HL-60 (cell line): ENCODE data around the gene KXD1.
A peak's percentile ranks its signal among the peaks of the same experiment; 100 is the strongest.

Experiments
- DNase-seq, 2 experiments: peaks; one replicate each; pipeline ENCODE4 v3.0.0-alpha.2; 2010 to 2020; ENCODE audit warnings: low read depth in 1 of 2, low spot score in 1 of 2
- H3K27ac ChIP-seq: fragments of 250-450 bp; sonication (Bioruptor Pico); replicated peaks from 2 replicates; pipeline ENCODE4 v1.5.1; 2020; ENCODE audit warnings: mild to moderate bottlenecking, moderate library complexity
- H3K27me3 ChIP-seq: fragments of 250-450 bp; sonication (Bioruptor Pico); 2 replicates; pipeline ENCODE4 v1.5.1; 2021; ENCODE audit warnings: mild to moderate bottlenecking, moderate library complexity; ENCODE audit not compliant: insufficient read depth, poor library complexity, severe bottlenecking
- H3K4me3 ChIP-seq: replicated peaks from 2 replicates; pipeline ENCODE4 v1.5.1; 2011; ENCODE audit warnings: mild to moderate bottlenecking, control low read depth, low read length; ENCODE audit not compliant: insufficient read depth
- CTCF ChIP-seq: IDR thresholded peaks from one replicate; pipeline ENCODE4 v1.5.1; 2011; ENCODE audit warnings: low read length, control low read depth, inconsistent platforms; ENCODE audit not compliant: insufficient read depth
- GABPA ChIP-seq: IDR thresholded peaks from 2 replicates; pipeline ENCODE4 v1.6.1; 2012; ENCODE audit warnings: low read depth
- POLR2AphosphoS5 ChIP-seq: IDR thresholded peaks from 2 replicates; pipeline ENCODE4 v1.6.1; 2012; ENCODE audit warnings: low read depth
- REST ChIP-seq: IDR thresholded peaks from 2 replicates; pipeline ENCODE4 v1.6.1; 2012; ENCODE audit warnings: low read depth; ENCODE audit not compliant: insufficient replicate concordance
- SPI1 ChIP-seq: IDR thresholded peaks from 2 replicates; pipeline ENCODE4 v1.6.1; 2012; ENCODE audit warnings: low read depth, mild to moderate bottlenecking, borderline replicate concordance

KXD1 gene

GRCh38 chr19:18558604-18559003 lies 934 bp downstream of the KXD1 start:
- Histone ChIP-seq H3K4me3 (peak overlapping the region; percentile 91), H3K27ac (peak overlapping the region; percentile 68), H3K27me3 (no peaks in the 10 kb centered on the region)
- TF ChIP-seq GABPA: no peak
- no peak for TF ChIP-seq REST
- no peak for TF ChIP-seq CTCF
- TF ChIP-seq POLR2AphosphoS5: no peak
- peak; percentile 24; the same call in 1 of the 2 replicates for TF ChIP-seq SPI1
- DNase-seq: peak in 1 of 2 experiments; percentile 27

- DNase-seq: no peak
- Histone ChIP-seq H3K27me3 (no peaks in the 10 kb centered on the region), H3K4me3 (no peak overlapping the region), H3K27ac (no peak overlapping the region)
- TF ChIP-seq GABPA: no peak
- TF ChIP-seq POLR2AphosphoS5: no peak
- TF ChIP-seq REST: no peak
- TF ChIP-seq SPI1: no peak
- no peak for TF ChIP-seq CTCF
These were observed 2.0 kb downstream of the KXD1 start for GRCh38 chr19:18559685-18560084.

GRCh38 chr19:18562086-18562485 lies 4.4 kb downstream of the KXD1 start:
- DNase-seq: no peak
- H3K27ac ChIP-seq: no peak overlapping the region
- TF ChIP-seq REST (no peak), GABPA (no peak), POLR2AphosphoS5 (no peak), SPI1 (no peak), CTCF (no peak)
- H3K27me3 ChIP-seq: no peaks in the 10 kb centered on the region
- H3K4me3 ChIP-seq: no peak overlapping the region
